Lung (tissue), 12 donors: Measurements from ENCODE around the gene FAM3D. TPM values are rescaled to one million over a fixed set of nuclear protein-coding genes. Genes with fewer than 3 reads are reported as not detected.

ENCODE experiments used
- ATAC-seq: fragments of 200-7000 bp; cut with Tn5 transposase; one replicate; pipeline ENCODE4 v1.9.1; 2020; ENCODE audit warnings: moderate number of reproducible peaks; ENCODE audit not compliant: insufficient read depth, low FRiP score
- DNase-seq, 3 donors: peaks; one replicate each; pipeline ENCODE4 v3.0.0-alpha.2; 2013 to 2017
- H3K27ac ChIP-seq, 2 donors: one replicate each; pipeline ENCODE4 v1.5.1; 2013; ENCODE audit warnings: mild to moderate bottlenecking in 2 of 2, moderate library complexity in 2 of 2, control low read depth in 1 of 2, inconsistent platforms in 1 of 2, low read depth in 1 of 2, low read length in 1 of 2
- H3K27me3 ChIP-seq, 3 donors: one replicate each; pipeline ENCODE4 v1.5.1; 2013; ENCODE audit warnings: low read length in 2 of 3; ENCODE audit not compliant: control insufficient read depth in 3 of 3, insufficient read depth in 3 of 3
- H3K36me3 ChIP-seq, 4 donors: one replicate each; pipeline ENCODE4 v1.5.1; 2013; ENCODE audit warnings: low read length in 4 of 4, mild to moderate bottlenecking in 1 of 4, moderate library complexity in 1 of 4; ENCODE audit not compliant: control insufficient read depth in 4 of 4, insufficient read depth in 4 of 4
- H3K4me1 ChIP-seq, 5 donors: one replicate each; pipeline ENCODE4 v1.5.1; 2013; ENCODE audit warnings: low read length in 5 of 5, mild to moderate bottlenecking in 2 of 5, moderate library complexity in 1 of 5; ENCODE audit not compliant: control insufficient read depth in 5 of 5, insufficient read depth in 5 of 5
- H3K4me3 ChIP-seq: one replicate; pipeline ENCODE4 v1.5.1; 2013; ENCODE audit warnings: mild to moderate bottlenecking, control low read depth, moderate library complexity
- H3K9ac ChIP-seq, 2 donors: one replicate each; pipeline ENCODE4 v1.5.1; 2013; ENCODE audit warnings: low read length in 2 of 2, control low read depth in 1 of 2; ENCODE audit not compliant: insufficient read depth in 1 of 2
- H3K9me3 ChIP-seq, 4 donors: one replicate each; pipeline ENCODE4 v1.5.1; 2013; ENCODE audit warnings: low read length in 3 of 4, mild to moderate bottlenecking in 1 of 4, moderate library complexity in 1 of 4; ENCODE audit not compliant: control insufficient read depth in 4 of 4, insufficient read depth in 3 of 4
- CTCF ChIP-seq: IDR thresholded peaks from 2 replicates; pipeline ENCODE4 v1.5.1; 2012; ENCODE audit warnings: mild to moderate bottlenecking; ENCODE audit errors: control extremely low read depth, extremely low read depth
- WGBS, 2 donors: extraction: QIAGEN DNeasy Blood & Tissue Kit; methylation state at CpG; one replicate each; pipeline ENCODE4 v1.1.7; 2013; 5-methylcytosine and 5-hydroxymethylcytosine counted together
- polyA plus RNA-seq, 2 donors: library from polyadenylated mRNA; stranded (reverse); fragments of 200-250 nt; gene quantifications; one replicate each; pipeline ENCODE4 v1.2.1, GENCODE V29; 2013
- total RNA-seq, 2 donors: library from RNA; depleted of rRNA in 1 of 2; stranded (reverse); fragments of >200 nt in 1 of 2; gene quantifications; one replicate each; pipeline ENCODE4 v1.2.1, GENCODE V29; 2014 to 2021
- donor health status: control.
- donor health status: control.
- donor health status: Bipolar disorder and iron deficiency.
- donor health status: healthy.
- donor health status: DM: yes; HTN: yes; CAD: no.

FAM3D gene
- total and polyA plus RNA-seq, 4 donors, result 3.2 to 15.1 (median 11.6) TPM

- ATAC-seq (no peak), DNase-seq (peak in 1 of 3 donors; percentile 41)
- no peaks in the 10 kb centered on the region for H3K36me3 ChIP-seq
- no peak for TF ChIP-seq CTCF
- no peak overlapping the region for H3K4me3 ChIP-seq
- no peak overlapping the region for H3K27ac ChIP-seq
- H3K9me3 ChIP-seq, result peaks cover 0 to 8% (median 5%) of the 10 kb centered on the region in 4 donors
- no peaks in the 10 kb centered on the region for H3K27me3 ChIP-seq
- WGBS, 2 donors, result 98 to 100% methylated on average over 1 of the region's 1 CpG
- peaks cover 0 to 2% (median 0%) of the 10 kb centered on the region in 5 donors for H3K4me1 ChIP-seq
- no peak overlapping the region for H3K9ac ChIP-seq
These were observed 25.4 kb upstream of the FAM3D start for GRCh38 chr3:58691997-58692396.

GRCh38 chr3:58690490-58690889, 23.9 kb upstream of the FAM3D start:
- no peaks in the 10 kb centered on the region for H3K27me3 ChIP-seq
- peaks cover 0 to 8% (median 5%) of the 10 kb centered on the region in 4 donors for H3K9me3 ChIP-seq
- peaks cover 0 to 2% (median 0%) of the 10 kb centered on the region in 5 donors for H3K4me1 ChIP-seq
- no peaks in the 10 kb centered on the region for H3K36me3 ChIP-seq
- no peak overlapping the region for H3K4me3 ChIP-seq
- H3K27ac ChIP-seq, result no peak overlapping the region
- ATAC-seq (no peak), DNase-seq (no peak)
- no peak overlapping the region for H3K9ac ChIP-seq
- no peak for TF ChIP-seq CTCF
- 90 to 95% methylated on average over 2 of the region's 2 CpGs for WGBS, 2 donors

- ATAC-seq (no peak), DNase-seq (peak; percentile 20 to 41 (median 25))
- Histone ChIP-seq H3K9ac (no peak overlapping the region), H3K4me3 (no peak overlapping the region), H3K27me3 (no peaks in the 10 kb centered on the region), H3K36me3 (no peaks in the 10 kb centered on the region), H3K9me3 (peaks cover 0 to 8% (median 5%) of the 10 kb centered on the region in 4 donors), H3K27ac (no peak overlapping the region), H3K4me1 (peaks cover 0 to 2% (median 0%) of the 10 kb centered on the region in 5 donors)
- 60 to 65% methylated on average over 4 of the region's 4 CpGs for WGBS, 2 donors
- TF ChIP-seq CTCF, result no peak
These were observed 22.0 kb upstream of the FAM3D start for GRCh38 chr3:58688574-58688973.

GRCh38 chr3:58686847-58687246, 20.3 kb upstream of the FAM3D start:
- no peaks in the 10 kb centered on the region for H3K27me3 ChIP-seq
- H3K36me3 ChIP-seq, result no peaks in the 10 kb centered on the region
- DNase-seq, result no peak
- H3K9ac ChIP-seq, result no peak overlapping the region
- H3K4me1 ChIP-seq, result peaks cover 0 to 4% (median 0%) of the 10 kb centered on the region in 5 donors
- no peak overlapping the region for H3K4me3 ChIP-seq
- no peak for TF ChIP-seq CTCF
- WGBS, 2 donors, result 91 to 92% methylated on average over 4 of the region's 4 CpGs
- peaks cover 0 to 9% (median 4%) of the 10 kb centered on the region in 4 donors for H3K9me3 ChIP-seq
- no peak for ATAC-seq
- no peak overlapping the region for H3K27ac ChIP-seq
